PC-3 (cell line): ENCODE data around the gene MS4A15. TPM values are rescaled to one million over a fixed set of nuclear protein-coding genes. Genes with fewer than 3 reads are reported as not detected.

Experiments
- ATAC-seq: fragments of 200-7000 bp; cut with Tn5 transposase; 2 replicates; pipeline ENCODE4 v1.9.1; 2020; ENCODE audit warnings: mild to moderate bottlenecking, moderate library complexity
- BruUV-seq: library from RNA; stranded (reverse); fragments of 400-500 nt; replicated peaks from 2 replicates; lab custom pipeline; 2021; lab: Mats Ljungman, UMichigan
- CTCF ChIA-PET: fragments of 300-600 bp; sonication (Branson Sonifier 250); formaldehyde crosslinking; loops from one replicate; lab custom pipeline; 2022; ENCODE audit warnings: antibody characterized with exemption; lab: Charles Lee
- POLR2A ChIA-PET: fragments of 300-600 bp; sonication (Branson Sonifier 250); formaldehyde crosslinking; loops from one replicate; lab custom pipeline; 2022; ENCODE audit warnings: antibody characterized with exemption; ENCODE audit not compliant: unreplicated experiment; lab: Charles Lee
- DNase-seq: peaks from one replicate; pipeline ENCODE4 v3.0.0-alpha.2; 2015
- H2AFZ ChIP-seq: fragments of 300-600 bp; sonication (generic); 2 replicates; pipeline ENCODE4 v1.6.0; 2016; ENCODE audit warnings: antibody characterized with exemption, low read length
- H3F3A ChIP-seq: fragments of 300-600 bp; sonication (generic); one replicate; pipeline ENCODE4 v1.6.0; 2017; ENCODE audit warnings: antibody characterized with exemption, low read length, control low read depth, mild to moderate bottlenecking; ENCODE audit not compliant: unreplicated experiment
- H3K27ac ChIP-seq: fragments of 300-600 bp; sonication (generic); 2 replicates; pipeline ENCODE4 v1.5.1; 2016; ENCODE audit warnings: mild to moderate bottlenecking, low read length
- H3K27me3 ChIP-seq: fragments of 300-600 bp; sonication (generic); 2 replicates; pipeline ENCODE4 v1.6.1; 2016; ENCODE audit warnings: low read length, mixed read lengths
- H3K36me3 ChIP-seq: fragments of 300-600 bp; sonication (generic); 2 replicates; pipeline ENCODE4 v1.6.1; 2016; ENCODE audit warnings: low read depth, mixed run types, low read length, mixed read lengths
- H3K4me1 ChIP-seq: fragments of 300-600 bp; sonication (generic); 2 replicates; pipeline ENCODE4 v1.5.1; 2016; ENCODE audit warnings: low read length; ENCODE audit not compliant: insufficient read depth
- H3K4me2 ChIP-seq: fragments of 300-600 bp; sonication (generic); 2 replicates; pipeline ENCODE4 v1.6.0; 2016; ENCODE audit warnings: low read length
- H3K4me3 ChIP-seq: fragments of 300-600 bp; sonication (generic); 2 replicates; pipeline ENCODE4 v1.5.1; 2016; ENCODE audit warnings: mild to moderate bottlenecking, low read length, mixed read lengths
- H3K79me2 ChIP-seq: fragments of 300-600 bp; sonication (generic); 2 replicates; pipeline ENCODE4 v1.6.1; 2017; ENCODE audit warnings: low read length, mixed read lengths
- H3K9ac ChIP-seq: fragments of 300-600 bp; sonication (generic); 2 replicates; pipeline ENCODE4 v1.6.0; 2016; ENCODE audit warnings: mild to moderate bottlenecking, low read length
- H3K9me2 ChIP-seq: fragments of 300-600 bp; sonication (generic); replicated peaks from 2 replicates; pipeline ENCODE4 v1.6.1; 2016; ENCODE audit warnings: mixed run types, low read length, mixed read lengths
- H3K9me3 ChIP-seq: fragments of 300-600 bp; sonication (generic); 2 replicates; pipeline ENCODE4 v1.6.1; 2016; ENCODE audit warnings: low read length, mixed read lengths
- H4K20me1 ChIP-seq: fragments of 300-600 bp; sonication (generic); 2 replicates; pipeline ENCODE4 v1.6.1; 2016; ENCODE audit warnings: low read length, mixed read lengths
- EZH2 ChIP-seq: fragments of 300-600 bp; sonication (generic); IDR thresholded peaks from one replicate; pipeline ENCODE4 v1.6.1; 2017; ENCODE audit warnings: antibody characterized with exemption, mild to moderate bottlenecking, low read length; ENCODE audit not compliant: unreplicated experiment
- EZH2phosphoT487 ChIP-seq: fragments of 300-600 bp; sonication (generic); IDR thresholded peaks from 2 replicates; pipeline ENCODE4 v1.6.1; 2018; ENCODE audit warnings: mild to moderate bottlenecking, antibody characterized with exemption, low read length, borderline replicate concordance
- intact Hi-C: fragments of 100-400 bp; cut with micrococcal nuclease; formaldehyde crosslinking; loops from 2 replicates; pipeline ENCODE4 v1.9.0; 2023
- total RNA-seq: library from RNA; depleted of rRNA; stranded (reverse); fragments of >200 nt; gene quantifications from 2 replicates; pipeline ENCODE4 v1.2.3, GENCODE V29; 2014
- TF ChIP-seq, protein P1 (sequence below): fragments of 300-600 bp; sonication (generic); conservative IDR thresholded peaks from 2 replicates; pipeline ENCODE4 v1.5.1; 2017; ENCODE audit warnings: antibody characterized with exemption, low read depth, mild to moderate bottlenecking, low read length

The MS4A15 gene
- total RNA-seq, 1 experiment from 2014 or later, result not detected

- no peak overlapping the region for H3K27ac ChIP-seq
- no TSS peak for BruUV-seq
- H3K27me3 ChIP-seq, result peaks cover 6% of the 10 kb centered on the region; the same call in 1 of the 2 replicates
These were observed 53.0 kb downstream of the MS4A15 start for GRCh38 chr11:60809691-60810090.

GRCh38 chr11:60810151-60810550 lies 53.5 kb downstream of the MS4A15 start:
- Histone ChIP-seq H3K9ac (no peak overlapping the region), H3F3A (no peaks in the 10 kb centered on the region), H3K9me2 (no peaks in the 10 kb centered on the region), H4K20me1 (no peaks in the 10 kb centered on the region), H3K36me3 (no peaks in the 10 kb centered on the region), H3K9me3 (no peaks in the 10 kb centered on the region), H3K27ac (no peak overlapping the region), H3K27me3 (peaks cover 6% of the 10 kb centered on the region; the same call in 1 of the 2 replicates), H3K79me2 (no peaks in the 10 kb centered on the region), H3K4me2 (no peak overlapping the region), H2AFZ (no peak overlapping the region), H3K4me1 (no peaks in the 10 kb centered on the region), H3K4me3 (no peak overlapping the region)
- CTCF ChIA-PET, result no interaction called here
- ATAC-seq, result no peak
- TF ChIP-seq EZH2phosphoT487 (no peak), EZH2 (no peak)
- TF ChIP-seq, protein P1, sequence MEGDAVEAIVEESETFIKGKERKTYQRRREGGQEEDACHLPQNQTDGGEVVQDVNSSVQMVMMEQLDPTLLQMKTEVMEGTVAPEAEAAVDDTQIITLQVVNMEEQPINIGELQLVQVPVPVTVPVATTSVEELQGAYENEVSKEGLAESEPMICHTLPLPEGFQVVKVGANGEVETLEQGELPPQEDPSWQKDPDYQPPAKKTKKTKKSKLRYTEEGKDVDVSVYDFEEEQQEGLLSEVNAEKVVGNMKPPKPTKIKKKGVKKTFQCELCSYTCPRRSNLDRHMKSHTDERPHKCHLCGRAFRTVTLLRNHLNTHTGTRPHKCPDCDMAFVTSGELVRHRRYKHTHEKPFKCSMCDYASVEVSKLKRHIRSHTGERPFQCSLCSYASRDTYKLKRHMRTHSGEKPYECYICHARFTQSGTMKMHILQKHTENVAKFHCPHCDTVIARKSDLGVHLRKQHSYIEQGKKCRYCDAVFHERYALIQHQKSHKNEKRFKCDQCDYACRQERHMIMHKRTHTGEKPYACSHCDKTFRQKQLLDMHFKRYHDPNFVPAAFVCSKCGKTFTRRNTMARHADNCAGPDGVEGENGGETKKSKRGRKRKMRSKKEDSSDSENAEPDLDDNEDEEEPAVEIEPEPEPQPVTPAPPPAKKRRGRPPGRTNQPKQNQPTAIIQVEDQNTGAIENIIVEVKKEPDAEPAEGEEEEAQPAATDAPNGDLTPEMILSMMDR, result no peak
- intact Hi-C loops, result no loop called here
- no TSS peak for BruUV-seq
- no peak for DNase-seq
- POLR2A ChIA-PET, result no interaction called here

More at GRCh38 chr11:60809691-60810090, 53.0 kb downstream of the MS4A15 start:
- no peak overlapping the region for H3K9ac ChIP-seq
- H4K20me1 ChIP-seq, result no peaks in the 10 kb centered on the region
- ATAC-seq (no peak), DNase-seq (no peak)
- H2AFZ ChIP-seq, result no peak overlapping the region
- no peaks in the 10 kb centered on the region for H3K9me2 ChIP-seq
- ChIA-PET POLR2A (no interaction called here), CTCF (no interaction called here)
- no peaks in the 10 kb centered on the region for H3F3A ChIP-seq
- intact Hi-C loops, result no loop called here
- H3K79me2 ChIP-seq, result no peaks in the 10 kb centered on the region
- no peaks in the 10 kb centered on the region for H3K4me1 ChIP-seq
- TF ChIP-seq, protein P1, result no peak
- TF ChIP-seq EZH2, result no peak
- no peak for TF ChIP-seq EZH2phosphoT487
- H3K9me3 ChIP-seq, result no peaks in the 10 kb centered on the region
- no peaks in the 10 kb centered on the region for H3K36me3 ChIP-seq
- no peak overlapping the region for H3K4me2 ChIP-seq
- H3K4me3 ChIP-seq, result no peak overlapping the region

DNA sequence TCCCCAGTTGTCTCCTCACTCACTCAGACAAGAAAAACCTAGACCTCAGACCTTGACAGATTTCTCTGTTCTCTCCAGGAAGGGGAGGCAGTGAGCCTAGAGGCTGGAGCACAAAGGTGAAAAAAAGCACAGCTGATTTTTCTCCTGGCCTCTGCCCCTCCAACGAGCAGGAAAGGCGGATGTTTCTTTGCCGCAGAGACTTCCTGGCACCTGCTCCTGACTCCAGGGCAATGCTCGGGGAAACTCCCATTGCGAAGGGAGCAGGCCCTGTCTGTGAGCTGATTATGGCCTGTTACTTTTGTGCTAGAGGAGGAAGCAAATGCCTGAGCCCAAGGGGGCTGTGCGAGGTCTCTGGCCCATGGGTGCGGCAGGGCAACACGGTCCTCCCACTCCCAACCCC lies 53.9 kb downstream of the MS4A15 start:
- no TSS peak for BruUV-seq
- Histone ChIP-seq H3K9ac (no peak overlapping the region), H4K20me1 (no peaks in the 10 kb centered on the region), H3K36me3 (no peaks in the 10 kb centered on the region), H3K4me2 (no peak overlapping the region), H3K4me1 (no peaks in the 10 kb centered on the region), H2AFZ (no peak overlapping the region), H3K27ac (no peak overlapping the region), H3K9me2 (no peaks in the 10 kb centered on the region), H3F3A (no peaks in the 10 kb centered on the region), H3K79me2 (no peaks in the 10 kb centered on the region), H3K27me3 (peaks cover 1% of the 10 kb centered on the region; the same call in 1 of the 2 replicates), H3K9me3 (no peaks in the 10 kb centered on the region), H3K4me3 (no peak overlapping the region)
- ATAC-seq, result no peak
- TF ChIP-seq EZH2phosphoT487 (no peak), EZH2 (no peak)
- TF ChIP-seq, protein P1, result no peak
- POLR2A ChIA-PET, result no interaction called here
- no peak for DNase-seq
- CTCF ChIA-PET, result no interaction called here
- intact Hi-C loops, result no loop called here
